Chondrocyte (in vitro differentiated cells): Measurements from ENCODE around the gene PSMD14. TPM values are rescaled to one million over a fixed set of nuclear protein-coding genes. Genes with fewer than 3 reads are reported as not detected.

Experiments
- DNase-seq: peaks from one replicate; pipeline ENCODE4 v3.0.0; 2021; ENCODE audit warnings: mixed read lengths, low spot score
- H3K27ac Mint-ChIP-seq: one replicate; pipeline ENCODE4 v1.8.0; 2021; ENCODE audit warnings: mild to moderate bottlenecking, moderate library complexity, mixed read lengths; ENCODE audit not compliant: unreplicated experiment
- H3K27me3 Mint-ChIP-seq: 2 replicates; pipeline ENCODE4 v1.8.0; 2021; ENCODE audit warnings: low read depth, mixed read lengths
- H3K36me3 Mint-ChIP-seq: 2 replicates; pipeline ENCODE4 v1.8.0; 2021; ENCODE audit warnings: low read depth, mixed read lengths
- H3K4me1 Mint-ChIP-seq: 2 replicates; pipeline ENCODE4 v1.8.0; 2021; ENCODE audit warnings: low read depth, mild to moderate bottlenecking, mixed read lengths
- H3K4me3 Mint-ChIP-seq: one replicate; pipeline ENCODE4 v1.8.0; 2021; ENCODE audit warnings: mild to moderate bottlenecking, moderate library complexity, mixed read lengths; ENCODE audit not compliant: unreplicated experiment
- H3K9me3 Mint-ChIP-seq: 2 replicates; pipeline ENCODE4 v1.8.0; 2021; ENCODE audit warnings: low read depth, mixed read lengths
- CTCF ChIP-seq: fragments of 200-600 bp; sonication (generic); IDR thresholded peaks from 2 replicates; pipeline ENCODE4 v1.5.0; 2021; ENCODE audit warnings: antibody characterized with exemption, mild to moderate bottlenecking, moderate library complexity
- total RNA-seq: library from RNA; stranded (reverse); gene quantifications from 3 replicates; pipeline ENCODE4 v1.2.1, GENCODE V29; 2021

Gene PSMD14
- total RNA-seq, 1 donor from 2014 or later = 48.5 TPM

DNA sequence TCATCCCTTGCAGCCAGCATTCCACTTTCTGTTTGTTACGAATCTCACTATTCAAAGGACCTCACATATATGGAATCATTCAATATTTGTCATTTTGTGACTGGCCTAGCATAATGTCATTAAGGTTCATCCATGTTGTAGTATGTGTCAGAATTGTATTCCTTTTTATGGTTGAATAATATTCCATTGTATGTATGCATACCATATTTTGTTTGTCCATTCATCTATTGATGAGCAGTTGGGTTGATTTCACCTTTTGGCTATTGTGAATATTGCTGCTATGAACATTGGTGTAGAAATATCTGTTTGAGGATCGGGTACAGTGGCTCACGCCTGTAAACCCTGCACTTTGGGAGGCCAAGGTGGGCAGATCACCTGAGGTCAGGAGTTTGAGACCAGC is 35.0 kb downstream of the PSMD14 start:
- no peak overlapping the region for H3K27ac Mint-ChIP-seq

GRCh38 chr2:161344692-161345091 is 36.5 kb downstream of the PSMD14 start:
- no peak overlapping the region for H3K27ac Mint-ChIP-seq
- no peak for DNase-seq
- H3K4me3 Mint-ChIP-seq = no peak overlapping the region
- no peaks in the 10 kb centered on the region for H3K27me3 Mint-ChIP-seq
- peaks cover 9% of the 10 kb centered on the region for H3K4me1 Mint-ChIP-seq
- TF ChIP-seq CTCF = no peak
- H3K9me3 Mint-ChIP-seq = peaks cover 4% of the 10 kb centered on the region
- H3K36me3 Mint-ChIP-seq = peaks cover 6% of the 10 kb centered on the region

More for the DNA sequence above, 35.0 kb downstream of the PSMD14 start:
- H3K27me3 Mint-ChIP-seq = no peaks in the 10 kb centered on the region
- H3K4me3 Mint-ChIP-seq = no peak overlapping the region
- peaks cover 4% of the 10 kb centered on the region for H3K9me3 Mint-ChIP-seq
- H3K4me1 Mint-ChIP-seq = peaks cover 5% of the 10 kb centered on the region
- peaks cover 6% of the 10 kb centered on the region for H3K36me3 Mint-ChIP-seq
- no peak for TF ChIP-seq CTCF
- DNase-seq = no peak

DNA sequence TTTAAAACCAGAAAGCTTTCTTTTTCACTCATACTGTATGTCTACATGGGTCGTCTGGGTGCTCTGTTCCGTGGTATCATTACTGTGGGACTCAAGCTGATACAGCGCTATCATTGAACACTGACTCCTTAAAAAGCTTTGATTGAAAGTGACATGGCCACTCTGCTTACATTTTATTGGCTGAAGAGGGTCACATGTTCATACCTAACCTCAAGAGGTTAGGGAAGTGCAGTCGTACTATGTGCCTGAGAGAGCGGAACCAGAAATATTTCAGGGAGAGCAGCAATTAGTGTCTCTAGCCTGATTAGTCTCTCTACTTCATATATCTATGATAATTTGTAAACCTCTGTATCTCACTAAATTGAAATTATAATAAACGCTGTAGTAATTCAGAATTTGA is 43.5 kb downstream of the PSMD14 start:
- H3K4me3 Mint-ChIP-seq = no peak overlapping the region
- H3K9me3 Mint-ChIP-seq = no peaks in the 10 kb centered on the region
- H3K27ac Mint-ChIP-seq = no peak overlapping the region
- no peaks in the 10 kb centered on the region for H3K36me3 Mint-ChIP-seq
- no peak for TF ChIP-seq CTCF
- DNase-seq = no peak
- H3K27me3 Mint-ChIP-seq = no peaks in the 10 kb centered on the region
- peaks cover 41% of the 10 kb centered on the region for H3K4me1 Mint-ChIP-seq

- DNase-seq = no peak
- TF ChIP-seq CTCF = no peak
- Mint-ChIP-seq H3K4me1 (peaks cover 52% of the 10 kb centered on the region), H3K36me3 (no peaks in the 10 kb centered on the region), H3K27me3 (no peaks in the 10 kb centered on the region), H3K9me3 (no peaks in the 10 kb centered on the region), H3K4me3 (no peak overlapping the region), H3K27ac (peak overlapping the region; percentile 34)
These were observed 44.5 kb downstream of the PSMD14 start for GRCh38 chr2:161352719-161353118.

DNA sequence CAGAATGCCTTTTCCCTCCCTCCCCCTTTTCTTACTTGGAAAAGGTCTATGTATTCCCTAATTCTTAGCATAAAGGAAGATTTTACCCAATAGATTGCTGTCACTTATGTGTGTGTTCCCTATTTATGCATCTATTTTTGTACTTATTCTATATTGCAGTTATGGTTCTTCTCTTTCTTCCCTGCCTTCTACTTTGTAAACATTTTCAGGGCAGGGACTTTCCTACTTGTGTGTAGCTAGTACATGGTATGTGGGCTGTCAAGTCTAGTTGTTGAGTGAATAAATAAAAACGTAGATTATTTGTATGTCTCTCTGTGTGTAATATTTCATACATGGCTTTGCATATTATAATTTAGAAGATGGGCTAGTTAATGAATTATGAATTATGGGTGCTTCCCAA is 45.3 kb downstream of the PSMD14 start:
- TF ChIP-seq CTCF = no peak
- no peak for DNase-seq
- peaks cover 58% of the 10 kb centered on the region for H3K4me1 Mint-ChIP-seq
- peaks cover 2% of the 10 kb centered on the region for H3K9me3 Mint-ChIP-seq
- peak overlapping the region; percentile 24 for H3K27ac Mint-ChIP-seq
- no peak overlapping the region for H3K4me3 Mint-ChIP-seq
- no peaks in the 10 kb centered on the region for H3K27me3 Mint-ChIP-seq
- no peaks in the 10 kb centered on the region for H3K36me3 Mint-ChIP-seq
